ENCODE results near the gene GLE1. TPM values are rescaled to one million over a fixed set of nuclear protein-coding genes. Genes with fewer than 3 reads are reported as not detected.
"Not testable (repeated sequence)": the region's sequence is repeated elsewhere in the genome, so short reads cannot be mapped to it uniquely, and the experiment has no call there.

GLE1 gene
- total RNA-seq, 1 experiment from 2014 or later: 43.3 TPM

DNA sequence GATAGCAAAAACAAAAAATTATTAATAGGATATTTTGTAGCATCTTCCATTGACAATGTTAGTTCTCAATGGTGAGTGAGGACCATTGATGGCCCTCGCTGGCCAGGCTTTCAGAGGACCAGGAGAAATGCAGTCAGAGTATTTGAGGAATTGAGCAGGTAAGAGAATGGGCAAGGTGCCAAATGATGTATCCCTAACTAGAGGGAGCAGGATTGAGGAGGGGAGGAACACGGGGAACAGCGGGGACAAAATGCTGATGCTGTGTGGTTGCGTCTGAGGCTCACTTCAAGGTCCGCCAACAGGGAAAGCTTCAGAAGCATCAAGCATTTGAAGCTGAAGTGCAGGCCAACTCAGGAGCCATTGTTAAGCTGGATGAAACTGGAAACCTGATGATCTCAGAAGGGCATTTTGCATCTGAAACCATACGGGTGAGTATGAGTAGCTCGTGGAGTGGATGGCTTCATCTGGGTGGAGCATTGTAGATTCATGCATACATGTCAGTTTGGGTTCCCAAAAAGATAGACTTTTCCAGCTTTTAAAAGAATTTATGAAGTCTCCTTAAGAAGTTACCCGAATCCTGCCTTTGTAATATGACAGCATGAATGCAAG is 64.1 kb downstream of the GLE1 start:
- DNase-seq (ENCODE audit: low read depth, low spot score): no peak
- in situ Hi-C loops (cut with HindIII; ENCODE audit: low pct_unique_long_range_greater_than_20kb, low sequenced_read_pairs): no loop called here

DNA sequence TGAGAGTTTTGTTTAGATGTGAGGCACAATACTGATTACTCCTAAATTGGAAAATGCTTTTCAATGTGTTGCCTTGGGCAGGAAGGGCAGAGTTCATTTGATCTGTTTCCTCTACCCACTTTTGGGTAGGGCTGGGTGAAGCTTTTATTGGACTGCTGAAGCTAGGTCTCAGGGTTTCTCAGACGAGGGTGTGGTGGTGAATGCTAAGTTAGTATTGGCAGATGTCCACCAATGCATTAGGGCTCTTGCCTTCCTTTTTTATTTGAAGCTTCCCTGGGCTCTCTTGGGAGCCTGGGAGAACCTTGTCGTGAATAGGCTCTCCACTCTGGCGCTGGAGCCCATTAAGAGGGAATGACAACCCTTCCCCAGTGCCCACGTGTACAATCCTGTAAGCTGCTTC is 71.0 kb downstream of the GLE1 start:
- in situ Hi-C loops (cut with HindIII; ENCODE audit: low pct_unique_long_range_greater_than_20kb, low sequenced_read_pairs): no loop called here
- no peak for DNase-seq (ENCODE audit: low read depth, low spot score)

DNA sequence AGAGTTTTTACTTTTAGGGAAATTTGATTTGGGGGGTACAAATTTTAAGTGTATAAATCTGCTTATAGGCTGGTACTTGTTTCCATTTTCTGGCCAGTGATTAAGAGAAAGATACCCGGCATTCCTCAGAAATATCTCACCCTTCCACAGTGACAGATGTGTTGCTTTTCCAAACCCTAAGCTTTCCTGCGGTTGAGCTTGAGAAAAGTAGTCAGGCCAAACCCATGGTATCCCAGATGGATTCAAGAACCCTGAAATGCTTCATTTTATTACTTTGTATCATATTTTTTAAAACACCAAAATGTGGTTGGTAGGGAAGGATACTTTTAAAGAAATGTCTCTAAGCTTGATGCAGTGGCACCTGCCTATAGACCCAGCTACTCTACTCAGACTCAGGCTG is 71.4 kb downstream of the GLE1 start:
- DNase-seq (ENCODE audit: low read depth, low spot score): no peak
- in situ Hi-C loops (cut with HindIII; ENCODE audit: low pct_unique_long_range_greater_than_20kb, low sequenced_read_pairs): no loop called here

DNA sequence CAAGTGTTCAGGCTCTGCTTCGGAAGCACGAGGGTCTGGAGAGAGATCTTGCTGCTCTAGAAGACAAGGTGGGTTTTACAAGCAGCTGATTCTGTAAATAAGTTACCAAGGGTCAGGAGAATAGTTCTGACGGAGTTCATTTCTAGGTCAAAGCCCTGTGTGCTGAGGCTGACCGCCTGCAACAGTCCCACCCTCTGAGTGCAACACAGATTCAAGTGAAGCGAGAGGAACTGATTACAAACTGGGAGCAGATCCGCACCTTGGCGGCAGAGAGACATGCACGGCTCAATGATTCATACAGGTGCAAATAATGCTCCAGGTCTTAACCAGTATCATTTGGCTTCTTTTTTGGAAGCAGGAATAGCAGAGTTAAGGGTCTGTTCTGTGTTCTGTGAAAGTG is 72.7 kb downstream of the GLE1 start:
- DNase-seq (ENCODE audit: low read depth, low spot score): no peak
- in situ Hi-C loops (cut with HindIII; ENCODE audit: low pct_unique_long_range_greater_than_20kb, low sequenced_read_pairs): no loop called here

DNA sequence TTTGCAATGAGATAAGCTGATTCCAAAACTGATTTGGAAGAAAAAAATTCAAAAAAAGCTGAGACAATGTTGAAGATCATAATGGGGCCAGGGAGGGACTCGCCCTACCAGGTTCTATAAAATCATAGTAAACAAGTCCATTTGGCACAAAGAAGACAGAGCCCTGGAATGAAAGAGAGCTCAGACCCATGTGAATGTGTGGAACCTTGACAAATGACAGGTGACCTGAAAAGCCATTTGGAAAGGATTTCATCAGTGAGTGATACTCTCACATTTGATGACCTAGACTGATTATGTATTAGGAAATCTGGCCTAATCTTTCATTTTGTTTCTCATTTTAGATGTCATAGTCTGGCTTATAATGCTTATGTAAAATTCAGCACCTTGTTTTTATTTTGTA is 74.7 kb downstream of the GLE1 start:
- in situ Hi-C loops (cut with HindIII; ENCODE audit: low pct_unique_long_range_greater_than_20kb, low sequenced_read_pairs): no loop called here
- no peak for DNase-seq (ENCODE audit: low read depth, low spot score)

DNA sequence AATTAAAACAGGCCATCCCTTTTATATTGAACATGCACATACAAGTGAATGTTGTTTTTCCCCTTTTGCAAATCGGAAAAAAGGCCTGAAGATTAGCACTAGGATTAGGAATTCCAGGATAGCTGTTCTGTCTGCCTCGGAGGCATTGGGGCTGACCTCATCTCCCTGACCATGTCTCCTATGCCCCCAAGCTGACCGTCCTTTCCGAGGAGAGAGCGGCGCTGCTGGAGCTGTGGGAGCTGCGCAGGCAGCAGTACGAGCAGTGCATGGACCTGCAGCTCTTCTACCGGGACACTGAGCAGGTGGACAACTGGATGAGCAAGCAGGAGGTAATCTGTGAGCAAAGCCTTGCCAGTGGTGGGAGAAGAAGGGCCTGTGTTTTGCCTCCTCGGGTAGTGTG is 76.2 kb downstream of the GLE1 start:
- in situ Hi-C loops (cut with HindIII; ENCODE audit: low pct_unique_long_range_greater_than_20kb, low sequenced_read_pairs): no loop called here
- DNase-seq (ENCODE audit: low read depth, low spot score): no peak

DNA sequence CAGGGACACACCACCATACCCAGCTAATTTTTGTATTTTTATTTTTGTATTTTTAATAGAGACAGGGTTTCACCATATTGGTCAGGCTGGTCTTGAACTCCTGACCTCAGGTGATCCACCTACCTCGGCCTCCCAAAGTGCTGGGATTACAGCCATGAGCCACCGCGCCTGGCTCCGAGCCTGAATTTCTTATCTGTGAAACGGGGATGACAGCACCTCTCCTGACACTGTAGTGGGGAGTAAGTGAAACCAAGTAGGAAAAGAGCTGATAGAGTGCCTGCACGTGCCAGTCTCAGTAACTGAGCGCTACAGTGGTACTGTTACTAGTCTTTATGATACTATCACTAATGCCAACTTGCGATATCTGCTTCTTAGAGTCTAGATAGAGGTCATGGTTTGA is 80.6 kb downstream of the GLE1 start:
- in situ Hi-C loops (cut with HindIII; ENCODE audit: low pct_unique_long_range_greater_than_20kb, low sequenced_read_pairs); DNase-seq (ENCODE audit: low read depth, low spot score): not testable (repeated sequence)

DNA sequence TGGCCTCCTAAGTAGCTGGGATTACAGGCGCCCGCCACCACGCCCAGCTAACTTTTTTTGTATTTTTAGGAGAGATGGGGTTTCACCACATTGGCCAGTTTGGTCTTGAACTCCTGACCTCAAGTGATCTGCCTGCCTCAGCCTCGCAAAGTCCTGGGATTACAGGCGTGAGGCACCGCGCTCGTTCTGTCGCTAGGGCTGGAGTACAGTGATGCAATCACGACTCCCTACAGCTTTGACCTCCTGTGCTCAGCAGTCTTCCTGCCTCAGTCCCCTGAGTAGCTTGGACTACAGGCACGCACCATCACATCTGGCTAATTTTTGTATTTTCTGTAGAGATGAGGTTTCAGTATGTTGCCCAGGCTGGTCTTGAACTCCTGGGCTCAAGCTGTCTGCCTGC is 82.4 kb downstream of the GLE1 start:
- DNase-seq (ENCODE audit: low read depth, low spot score); in situ Hi-C loops (cut with HindIII; ENCODE audit: low pct_unique_long_range_greater_than_20kb, low sequenced_read_pairs): not testable (repeated sequence)

DNA sequence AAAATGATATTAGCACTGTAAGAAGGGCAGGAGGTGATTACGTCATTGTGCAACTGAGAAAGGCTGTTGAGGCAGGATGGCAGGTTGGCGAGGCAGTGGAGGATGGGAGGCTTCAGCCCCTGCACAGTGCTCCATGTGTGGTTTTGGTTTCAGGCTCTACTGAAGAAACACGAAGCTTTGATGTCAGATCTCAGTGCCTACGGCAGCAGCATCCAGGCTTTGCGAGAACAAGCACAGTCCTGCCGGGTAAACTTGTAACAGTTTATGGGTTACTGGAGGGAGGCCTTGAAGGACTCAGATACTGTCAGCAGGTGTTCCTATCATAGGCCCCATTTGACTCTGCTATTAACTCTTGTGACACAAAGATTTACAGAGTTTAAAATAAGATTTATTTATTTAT is 82.9 kb downstream of the GLE1 start:
- DNase-seq (ENCODE audit: low read depth, low spot score): no peak
- in situ Hi-C loops (cut with HindIII; ENCODE audit: low pct_unique_long_range_greater_than_20kb, low sequenced_read_pairs): no loop called here

DNA sequence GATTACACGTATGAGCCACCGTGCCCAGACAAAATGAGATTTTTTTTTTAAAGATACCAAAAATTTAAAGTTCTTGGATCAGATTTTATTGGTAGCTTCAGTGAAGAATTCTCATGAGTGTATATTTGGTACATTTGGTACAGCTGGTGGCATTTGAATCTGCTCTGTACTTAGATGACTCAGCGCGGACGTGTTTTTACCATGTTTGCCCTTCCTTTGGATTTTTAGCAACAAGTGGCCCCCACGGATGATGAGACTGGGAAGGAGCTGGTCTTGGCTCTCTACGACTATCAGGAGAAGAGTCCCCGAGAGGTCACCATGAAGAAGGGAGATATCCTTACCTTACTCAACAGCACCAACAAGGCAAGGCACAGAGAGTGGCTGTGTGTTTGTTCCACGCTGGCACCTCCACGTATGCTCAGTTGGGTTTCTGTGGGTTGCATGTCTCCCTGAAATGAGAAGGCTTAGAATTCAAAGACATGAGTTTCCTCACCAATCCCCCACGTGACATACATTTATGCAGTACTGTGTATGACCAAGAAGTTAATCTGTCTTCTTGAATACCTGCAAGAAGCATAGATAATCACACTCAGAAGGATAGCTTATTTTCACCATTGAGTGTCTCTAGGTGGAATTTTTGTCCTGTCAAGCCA is 84.2 kb downstream of the GLE1 start:
- in situ Hi-C loops (cut with HindIII; ENCODE audit: low pct_unique_long_range_greater_than_20kb, low sequenced_read_pairs): no loop called here
- DNase-seq (ENCODE audit: low read depth, low spot score): no peak

Small RNA genes within 50 kb of the gene (small RNA-seq; reads per million reads assigned to genes)
- 0 reads per million in 2 experiments for gene RNU7-171P

Other genes with a start within 250 kb of the GLE1 start
- gene GOLGA2, start 228.7 kb upstream of the GLE1 start, total RNA-seq (2014; rRNA removed; shearing (Covaris generic)): 73.6 and 75.3 TPM in 2 replicates
- 39.2 and 42.2 TPM in 2 replicates for gene SWI5, start 228.4 kb upstream of the GLE1 start, total RNA-seq (2014; rRNA removed; shearing (Covaris generic))
- gene TRUB2, start 182.3 kb upstream of the GLE1 start, total RNA-seq (2014; rRNA removed; shearing (Covaris generic)): 51.6 and 64.4 TPM in 2 replicates
- 31.5 and 38.6 TPM in 2 replicates for gene COQ4, start 181.9 kb upstream of the GLE1 start, total RNA-seq (2014; rRNA removed; shearing (Covaris generic))
- 31.1 and 35.4 TPM in 2 replicates for gene SLC27A4, start 164.2 kb upstream of the GLE1 start, total RNA-seq (2014; rRNA removed; shearing (Covaris generic))
- 86.1 and 90.1 TPM in 2 replicates for gene URM1, start 133.3 kb upstream of the GLE1 start, total RNA-seq (2014; rRNA removed; shearing (Covaris generic))
- 31.8 and 38.5 TPM in 2 replicates for gene CERCAM, start 83.9 kb upstream of the GLE1 start, total RNA-seq (2014; rRNA removed; shearing (Covaris generic))
- gene ODF2, start 48.7 kb upstream of the GLE1 start, total RNA-seq (2014; rRNA removed; shearing (Covaris generic)): 33.1 and 37.7 TPM in 2 replicates
- 91.4 and 114 TPM in 2 replicates for gene SPTAN1, start 47.9 kb downstream of the GLE1 start, total RNA-seq (2014; rRNA removed; shearing (Covaris generic))
- gene DYNC2I2, start 152.1 kb downstream of the GLE1 start, total RNA-seq (2014; rRNA removed; shearing (Covaris generic)): 49.5 and 52.1 TPM in 2 replicates
- gene SET, start 184.5 kb downstream of the GLE1 start, total RNA-seq (2014; rRNA removed; shearing (Covaris generic)): 797 and 827 TPM in 2 replicates
- 3.2 and 4.4 TPM in 2 replicates for gene PKN3, start 197.8 kb downstream of the GLE1 start, total RNA-seq (2014; rRNA removed; shearing (Covaris generic))
- 65.2 and 74.1 TPM in 2 replicates for gene ZDHHC12, start 219.4 kb downstream of the GLE1 start, total RNA-seq (2014; rRNA removed; shearing (Covaris generic))

Data from SK-MEL-5 (cell line).